ENCODE measurements around the gene ACVR1.
A peak's percentile ranks its signal among the peaks of the same experiment; 100 is the strongest.
"Not testable (repeated sequence)": the region's sequence is repeated elsewhere in the genome, so short reads cannot be mapped to it uniquely, and the experiment has no call there.

The ACVR1 gene

GRCh38 chr2:157893611-157894010, 17.5 kb upstream of the ACVR1 start:
- no peak for DNase-seq

- DNase-seq, result no peak
These were observed 15.5 kb upstream of the ACVR1 start for GRCh38 chr2:157891643-157892041.

- no peak for DNase-seq
These were observed 15.0 kb upstream of the ACVR1 start for GRCh38 chr2:157890969-157891642.

GRCh38 chr2:157887946-157888345, 11.8 kb upstream of the ACVR1 start:
- DNase-seq, result no peak

GRCh38 chr2:157884533-157884932, 8.4 kb upstream of the ACVR1 start:
- DNase-seq, result not testable (repeated sequence)

- DNase-seq, result no peak
These were observed 4.8 kb upstream of the ACVR1 start for GRCh38 chr2:157880927-157881326.

- no peak for DNase-seq
These were observed 1.8 kb upstream of the ACVR1 start for GRCh38 chr2:157877761-157878400.

- no peak for DNase-seq
These were observed 632 bp upstream of the ACVR1 start for GRCh38 chr2:157876786-157877138.

- peak; percentile 70 for DNase-seq
These were observed 477 bp downstream of the ACVR1 start for GRCh38 chr2:157875641-157876065.

GRCh38 chr2:157874997-157875640, 1.0 kb downstream of the ACVR1 start:
- no peak for DNase-seq

GRCh38 chr2:157874348-157874747, 1.8 kb downstream of the ACVR1 start:
- no peak for DNase-seq

GRCh38 chr2:157872791-157873190, 3.3 kb downstream of the ACVR1 start:
- DNase-seq, result no peak

GRCh38 chr2:157871415-157871814, 4.7 kb downstream of the ACVR1 start:
- DNase-seq, result no peak

- no peak for DNase-seq
These were observed 7.1 kb downstream of the ACVR1 start for GRCh38 chr2:157868993-157869392.

- no peak for DNase-seq
These were observed 8.4 kb downstream of the ACVR1 start for GRCh38 chr2:157867703-157868102.

GRCh38 chr2:157866666-157867642, 9.2 kb downstream of the ACVR1 start:
- DNase-seq, result no peak

- no peak for DNase-seq
These were observed 9.9 kb downstream of the ACVR1 start for GRCh38 chr2:157866202-157866601.

GRCh38 chr2:157864857-157865430, 11.2 kb downstream of the ACVR1 start:
- DNase-seq, result no peak

GRCh38 chr2:157858846-157859245, 17.3 kb downstream of the ACVR1 start:
- no peak for DNase-seq

- DNase-seq, result no peak
These were observed 18.2 kb downstream of the ACVR1 start for GRCh38 chr2:157857881-157858280.

- no peak for DNase-seq
These were observed 20.0 kb downstream of the ACVR1 start for GRCh38 chr2:157856187-157856515.

- DNase-seq, result no peak
These were observed 22.3 kb downstream of the ACVR1 start for GRCh38 chr2:157853820-157854219.

- DNase-seq, result no peak
These were observed 22.9 kb downstream of the ACVR1 start for GRCh38 chr2:157853211-157853610.
